ENCODE measurements around the gene NFATC4.

DNA sequence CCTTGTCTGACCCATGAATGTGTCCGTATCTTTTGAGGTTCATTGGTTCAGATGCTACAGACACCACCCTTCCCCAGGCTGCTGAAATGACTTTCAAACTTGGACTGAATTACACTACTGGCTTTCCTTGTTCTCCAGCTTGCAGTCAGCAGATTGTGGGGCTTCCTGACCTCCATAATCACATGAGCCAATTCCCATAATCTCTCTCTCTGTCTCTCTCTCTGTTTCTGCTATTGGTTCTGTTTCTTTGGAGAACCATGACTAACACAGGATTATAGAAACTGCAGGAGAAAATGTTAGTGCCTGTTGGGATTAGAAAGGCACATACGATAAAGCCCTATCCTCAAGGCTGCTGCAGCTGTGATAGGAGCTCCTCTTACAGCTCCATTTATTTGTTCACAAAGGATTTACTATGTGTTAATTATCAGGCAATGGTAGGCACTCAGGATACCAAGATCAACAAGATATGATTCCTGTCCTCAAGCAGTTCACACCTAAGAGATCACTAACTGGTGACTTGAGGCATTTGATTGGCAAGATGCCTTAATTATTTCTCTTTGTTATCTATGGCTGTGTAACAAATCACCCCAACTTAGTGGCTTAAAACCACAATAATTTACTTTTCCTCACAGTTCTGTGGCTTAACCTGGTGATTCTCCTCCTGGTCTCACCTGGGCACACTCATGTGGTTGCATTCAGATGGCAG is 20.6 kb downstream of the NFATC4 start:
- TF ChIP-seq, protein P1, sequence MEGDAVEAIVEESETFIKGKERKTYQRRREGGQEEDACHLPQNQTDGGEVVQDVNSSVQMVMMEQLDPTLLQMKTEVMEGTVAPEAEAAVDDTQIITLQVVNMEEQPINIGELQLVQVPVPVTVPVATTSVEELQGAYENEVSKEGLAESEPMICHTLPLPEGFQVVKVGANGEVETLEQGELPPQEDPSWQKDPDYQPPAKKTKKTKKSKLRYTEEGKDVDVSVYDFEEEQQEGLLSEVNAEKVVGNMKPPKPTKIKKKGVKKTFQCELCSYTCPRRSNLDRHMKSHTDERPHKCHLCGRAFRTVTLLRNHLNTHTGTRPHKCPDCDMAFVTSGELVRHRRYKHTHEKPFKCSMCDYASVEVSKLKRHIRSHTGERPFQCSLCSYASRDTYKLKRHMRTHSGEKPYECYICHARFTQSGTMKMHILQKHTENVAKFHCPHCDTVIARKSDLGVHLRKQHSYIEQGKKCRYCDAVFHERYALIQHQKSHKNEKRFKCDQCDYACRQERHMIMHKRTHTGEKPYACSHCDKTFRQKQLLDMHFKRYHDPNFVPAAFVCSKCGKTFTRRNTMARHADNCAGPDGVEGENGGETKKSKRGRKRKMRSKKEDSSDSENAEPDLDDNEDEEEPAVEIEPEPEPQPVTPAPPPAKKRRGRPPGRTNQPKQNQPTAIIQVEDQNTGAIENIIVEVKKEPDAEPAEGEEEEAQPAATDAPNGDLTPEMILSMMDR (IDR thresholded peaks at IDR 0.05): no peak
- no peak for TF ChIP-seq POLR2A (IDR thresholded peaks at IDR 0.05)

Data from testis (tissue), 2 donors.